Smooth muscle cell (in vitro differentiated cells): ENCODE measurements around the gene ACOX2. TPM values are rescaled to one million over a fixed set of nuclear protein-coding genes. Genes with fewer than 3 reads are reported as not detected.

ENCODE experiments used
- DNase-seq: peaks from one replicate; lab custom pipeline; 2025; ENCODE audit not compliant: unreplicated experiment; lab: John Stamatoyannopoulos, UW
- H2AFZ ChIP-seq: fragments of 200-600 bp; sonication (generic); 2 replicates; pipeline ENCODE4 v1.6.0; 2016; ENCODE audit warnings: antibody characterized with exemption, low read depth, mild to moderate bottlenecking
- H3F3A ChIP-seq: fragments of 200-600 bp; sonication (generic); 2 replicates; pipeline ENCODE4 v1.6.0; 2017; ENCODE audit warnings: antibody characterized with exemption, low read depth
- H3K27ac ChIP-seq: fragments of 200-600 bp; sonication (generic); 2 replicates; pipeline ENCODE4 v1.5.1; 2016; ENCODE audit warnings: low read depth, mild to moderate bottlenecking
- H3K27me3 ChIP-seq: fragments of 200-600 bp; sonication (generic); 2 replicates; pipeline ENCODE4 v1.6.1; 2016; ENCODE audit warnings: low read depth, mild to moderate bottlenecking
- H3K36me3 ChIP-seq: fragments of 200-600 bp; sonication (generic); 2 replicates; pipeline ENCODE4 v1.5.1; 2016; ENCODE audit warnings: low read depth
- H3K4me1 ChIP-seq: fragments of 200-600 bp; sonication (generic); 2 replicates; pipeline ENCODE4 v1.5.1; 2016; ENCODE audit warnings: low read depth
- H3K4me2 ChIP-seq: fragments of 200-600 bp; sonication (generic); 2 replicates; pipeline ENCODE4 v1.6.0; 2016; ENCODE audit warnings: mild to moderate bottlenecking
- H3K4me3 ChIP-seq: fragments of 200-600 bp; sonication (generic); 2 replicates; pipeline ENCODE4 v1.5.1; 2016; ENCODE audit warnings: mild to moderate bottlenecking
- H3K79me2 ChIP-seq: fragments of 200-600 bp; sonication (generic); 2 replicates; pipeline ENCODE4 v1.6.0; 2016; ENCODE audit warnings: low read depth, mild to moderate bottlenecking
- H3K9ac ChIP-seq: fragments of 200-600 bp; sonication (generic); 2 replicates; pipeline ENCODE4 v1.6.0; 2016; ENCODE audit warnings: low read depth
- H3K9me3 ChIP-seq: fragments of 200-600 bp; sonication (generic); replicated peaks from 2 replicates; pipeline ENCODE4 v1.5.1; 2016; ENCODE audit warnings: low read depth
- H4K20me1 ChIP-seq: fragments of 200-600 bp; sonication (generic); 2 replicates; pipeline ENCODE4 v1.6.0; 2016; ENCODE audit warnings: low read depth
- CTCF ChIP-seq: fragments of 200-600 bp; sonication (generic); IDR thresholded peaks from 2 replicates; pipeline ENCODE4 v1.5.1; 2017; ENCODE audit warnings: borderline replicate concordance, mild to moderate bottlenecking, antibody characterized with exemption; ENCODE audit not compliant: insufficient read depth, poor library complexity, severe bottlenecking
- WGBS: methylation state at CpG from one replicate; pipeline ENCODE4 v1.1.7; 2016; ENCODE audit warnings: low lambda C conversion rate; 5-methylcytosine and 5-hydroxymethylcytosine counted together
- polyA plus RNA-seq: library from polyadenylated mRNA; unstranded; fragments of >200 nt; fragmentation: Nextera tagmentation; extraction: Ambion mirVana; gene quantifications from 2 replicates; pipeline ENCODE4 v1.2.1, GENCODE V29; 2016
- total RNA-seq: library from RNA; depleted of rRNA; stranded (reverse); fragments of >200 nt; gene quantifications from 2 replicates; pipeline ENCODE4 v1.2.3, GENCODE V29; 2014

The ACOX2 gene
- total and polyA plus RNA-seq, 2 experiments from 2014 or later = 8.5 to 13.2 TPM

- Histone ChIP-seq H3K4me3 (no peak overlapping the region), H3K36me3 (no peaks in the 10 kb centered on the region), H3K27me3 (no peaks in the 10 kb centered on the region), H3K79me2 (no peaks in the 10 kb centered on the region), H2AFZ (no peak overlapping the region), H3K4me1 (peaks cover 5% of the 10 kb centered on the region), H4K20me1 (no peaks in the 10 kb centered on the region), H3K9me3 (no peaks in the 10 kb centered on the region), H3K4me2 (no peak overlapping the region), H3F3A (no peaks in the 10 kb centered on the region), H3K27ac (no peak overlapping the region), H3K9ac (no peak overlapping the region)
- TF ChIP-seq CTCF = no peak
- no peak for DNase-seq
- WGBS = 78% methylated on average over 12 of the region's 12 CpGs
Measured at GRCh38 chr3:58565621-58566397, 28.8 kb upstream of the ACOX2 start.

GRCh38 chr3:58564456-58565160, 27.6 kb upstream of the ACOX2 start:
- TF ChIP-seq CTCF = no peak
- 60% methylated on average over 13 of the region's 13 CpGs for WGBS
- H2AFZ ChIP-seq = no peak overlapping the region
- H3K4me3 ChIP-seq = no peak overlapping the region
- DNase-seq = no peak
- no peaks in the 10 kb centered on the region for H3K79me2 ChIP-seq
- no peaks in the 10 kb centered on the region for H3F3A ChIP-seq
- no peaks in the 10 kb centered on the region for H3K9me3 ChIP-seq
- peak overlapping the region; percentile 37 for H3K4me2 ChIP-seq
- H3K9ac ChIP-seq = no peak overlapping the region
- H3K36me3 ChIP-seq = no peaks in the 10 kb centered on the region
- no peak overlapping the region for H3K27ac ChIP-seq
- no peaks in the 10 kb centered on the region for H3K27me3 ChIP-seq
- H3K4me1 ChIP-seq = peaks cover 5% of the 10 kb centered on the region
- no peaks in the 10 kb centered on the region for H4K20me1 ChIP-seq

GRCh38 chr3:58564054-58564453, 27.1 kb upstream of the ACOX2 start:
- Histone ChIP-seq H3K9me3 (no peaks in the 10 kb centered on the region), H2AFZ (no peak overlapping the region), H3K79me2 (no peaks in the 10 kb centered on the region), H3K4me3 (no peak overlapping the region), H3K27me3 (no peaks in the 10 kb centered on the region), H3F3A (no peaks in the 10 kb centered on the region), H3K36me3 (no peaks in the 10 kb centered on the region), H4K20me1 (no peaks in the 10 kb centered on the region), H3K27ac (no peak overlapping the region), H3K4me1 (peaks cover 5% of the 10 kb centered on the region), H3K4me2 (no peak overlapping the region), H3K9ac (no peak overlapping the region)
- DNase-seq = no peak
- 100% methylated on average over 1 of the region's 1 CpG for WGBS
- no peak for TF ChIP-seq CTCF
